ENCODE measurements around the gene RASSF1. TPM values are rescaled to one million over a fixed set of nuclear protein-coding genes. Genes with fewer than 3 reads are reported as not detected.

Gene RASSF1
- total RNA-seq, 1 experiment from 2014 or later, result 15.9 TPM

- no peak for TF ChIP-seq EZH2 (IDR thresholded peaks at IDR 0.05; ENCODE audit: low read depth)
- no peak for TF ChIP-seq CTCF (conservative IDR thresholded peaks at IDR 0.05)
- Histone ChIP-seq H3F3A (ENCODE audit: insufficient read depth, low read depth) (peaks cover 45% of the 10 kb centered on the region), H3K27ac (no peak overlapping the region), H4K20me1 (ENCODE audit: insufficient read depth) (no peaks in the 10 kb centered on the region), H3K79me2 (ENCODE audit: low read depth) (peaks cover 42% of the 10 kb centered on the region), H3K4me2 (no peak overlapping the region), H3K4me3 (no peak overlapping the region), H3K27me3 (ENCODE audit: insufficient read depth, low read depth) (no peaks in the 10 kb centered on the region), H3K4me1 (replicated peaks; ENCODE audit: insufficient read depth) (peaks cover 24% of the 10 kb centered on the region), H3K36me3 (ENCODE audit: low read depth) (no peaks in the 10 kb centered on the region), H2AFZ (no peak overlapping the region), H3K9me3 (ENCODE audit: insufficient read depth, low read depth) (no peaks in the 10 kb centered on the region), H3K9me2 (ENCODE audit: insufficient read depth) (no peaks in the 10 kb centered on the region)
- intact Hi-C loops (cut with micrococcal nuclease; ENCODE audit: unreplicated experiment), result no loop called here
- POLR2A ChIA-PET (ENCODE audit: unreplicated experiment), result interaction anchor here (0.5 to 0.6 kb wide), 2 partner anchors 11 to 27 kb away, joined by 20 to 21 read pairs; no protein-coding TSS in a partner anchor
- CTCF ChIA-PET, result no interaction called here
- DNase-seq, result no peak
- BruUV-seq (replicated peaks), result no TSS peak
Measured at GRCh38 chr3:50333744-50334328, 6.8 kb downstream of the RASSF1 start.

GRCh38 chr3:50331364-50331907, 9.2 kb downstream of the RASSF1 start:
- no TSS peak for BruUV-seq (replicated peaks)
- POLR2A ChIA-PET (ENCODE audit: unreplicated experiment), result no interaction called here
- no peaks in the 10 kb centered on the region; the same call in 1 of the 2 replicates for H4K20me1 ChIP-seq (ENCODE audit: insufficient read depth)

GRCh38 chr3:50330330-50330729, 10.3 kb downstream of the RASSF1 start:
- no peak overlapping the region for H3K27ac ChIP-seq
- CTCF ChIA-PET, result no interaction called here

More at GRCh38 chr3:50331364-50331907, 9.2 kb downstream of the RASSF1 start:
- CTCF ChIA-PET, result no interaction called here
- no peak overlapping the region for H3K27ac ChIP-seq
- H3K4me3 ChIP-seq, result no peak overlapping the region
- H3K79me2 ChIP-seq (ENCODE audit: low read depth), result peaks cover 50% of the 10 kb centered on the region
- intact Hi-C loops (cut with micrococcal nuclease; ENCODE audit: unreplicated experiment), result no loop called here
- H3K4me2 ChIP-seq, result no peak overlapping the region
- H3K9me3 ChIP-seq (ENCODE audit: insufficient read depth, low read depth), result no peaks in the 10 kb centered on the region
- DNase-seq, result no peak
- H3F3A ChIP-seq (ENCODE audit: insufficient read depth, low read depth), result peaks cover 38% of the 10 kb centered on the region
- peaks cover 19% of the 10 kb centered on the region for H3K4me1 ChIP-seq (replicated peaks; ENCODE audit: insufficient read depth)
- no peaks in the 10 kb centered on the region for H3K9me2 ChIP-seq (ENCODE audit: insufficient read depth)
- H3K36me3 ChIP-seq (ENCODE audit: low read depth), result no peaks in the 10 kb centered on the region
- H3K27me3 ChIP-seq (ENCODE audit: insufficient read depth, low read depth), result no peaks in the 10 kb centered on the region
- no peak overlapping the region for H2AFZ ChIP-seq
- TF ChIP-seq EZH2 (IDR thresholded peaks at IDR 0.05; ENCODE audit: low read depth), result no peak
- TF ChIP-seq CTCF (conservative IDR thresholded peaks at IDR 0.05), result no peak

More at GRCh38 chr3:50330330-50330729, 10.3 kb downstream of the RASSF1 start:
- Histone ChIP-seq H3K9me2 (ENCODE audit: insufficient read depth) (no peaks in the 10 kb centered on the region), H4K20me1 (ENCODE audit: insufficient read depth) (no peaks in the 10 kb centered on the region; the same call in 1 of the 2 replicates), H3K36me3 (ENCODE audit: low read depth) (no peaks in the 10 kb centered on the region), H3K4me1 (replicated peaks; ENCODE audit: insufficient read depth) (peaks cover 12% of the 10 kb centered on the region), H3K9me3 (ENCODE audit: insufficient read depth, low read depth) (no peaks in the 10 kb centered on the region), H3K27me3 (ENCODE audit: insufficient read depth, low read depth) (no peaks in the 10 kb centered on the region), H3K4me2 (no peak overlapping the region), H3K4me3 (no peak overlapping the region), H2AFZ (no peak overlapping the region), H3F3A (ENCODE audit: insufficient read depth, low read depth) (peaks cover 27% of the 10 kb centered on the region), H3K79me2 (ENCODE audit: low read depth) (peaks cover 42% of the 10 kb centered on the region)
- TF ChIP-seq EZH2 (IDR thresholded peaks at IDR 0.05; ENCODE audit: low read depth) (no peak), CTCF (conservative IDR thresholded peaks at IDR 0.05) (no peak)
- intact Hi-C loops (cut with micrococcal nuclease; ENCODE audit: unreplicated experiment), result no loop called here
- POLR2A ChIA-PET (ENCODE audit: unreplicated experiment), result no interaction called here
- DNase-seq, result no peak
- BruUV-seq (replicated peaks), result no TSS peak

Measured in PC-9 (cell line).